Ectodermal cell (in vitro differentiated cells): ENCODE results near the gene MLH3.
A peak's percentile ranks its signal among the peaks of the same experiment; 100 is the strongest.

Experiments used
- H3K27ac ChIP-seq: 2 replicates; pipeline ENCODE4 v1.7.0; 2013; ENCODE audit warnings: mild to moderate bottlenecking, low read depth, low read length; ENCODE audit not compliant: insufficient read depth, poor library complexity, severe bottlenecking
- H3K27me3 ChIP-seq: 2 replicates; pipeline ENCODE4 v1.7.0; 2013; ENCODE audit warnings: mild to moderate bottlenecking, low read length; ENCODE audit not compliant: insufficient read depth, control insufficient read depth, poor library complexity, severe bottlenecking
- H3K36me3 ChIP-seq: one replicate; pipeline ENCODE4 v1.7.0; 2013; ENCODE audit warnings: low read length; ENCODE audit not compliant: control insufficient read depth, insufficient read depth
- H3K4me1 ChIP-seq: one replicate; pipeline ENCODE4 v1.7.0; 2013; ENCODE audit warnings: low read length; ENCODE audit not compliant: control insufficient read depth, insufficient read depth
- H3K4me3 ChIP-seq: 2 replicates; pipeline ENCODE4 v1.7.0; 2013; ENCODE audit warnings: low read depth, low read length, control low read depth; ENCODE audit not compliant: insufficient read depth
- H3K9me3 ChIP-seq: 2 replicates; pipeline ENCODE4 v1.7.0; 2013; ENCODE audit warnings: mild to moderate bottlenecking, low read length, moderate library complexity; ENCODE audit not compliant: control insufficient read depth
- WGBS, 2 experiments: methylation state at CpG; one replicate each; pipeline ENCODE4 v1.1.7; 2013; ENCODE audit warnings: missing lambda C conversion rate in 2 of 2; 5-methylcytosine and 5-hydroxymethylcytosine counted together

MLH3 gene

GRCh38 chr14:75013290-75013689, 38.0 kb downstream of the MLH3 start:
- H3K4me1 ChIP-seq, result no peaks in the 10 kb centered on the region
- H3K27ac ChIP-seq, result no peak overlapping the region
- H3K27me3 ChIP-seq, result no peaks in the 10 kb centered on the region
- no peaks in the 10 kb centered on the region for H3K9me3 ChIP-seq
- H3K4me3 ChIP-seq, result no peak overlapping the region
- 94 to 96% methylated on average over 6 of the region's 6 CpGs for WGBS, 2 experiments
- H3K36me3 ChIP-seq, result peaks cover 19% of the 10 kb centered on the region

DNA sequence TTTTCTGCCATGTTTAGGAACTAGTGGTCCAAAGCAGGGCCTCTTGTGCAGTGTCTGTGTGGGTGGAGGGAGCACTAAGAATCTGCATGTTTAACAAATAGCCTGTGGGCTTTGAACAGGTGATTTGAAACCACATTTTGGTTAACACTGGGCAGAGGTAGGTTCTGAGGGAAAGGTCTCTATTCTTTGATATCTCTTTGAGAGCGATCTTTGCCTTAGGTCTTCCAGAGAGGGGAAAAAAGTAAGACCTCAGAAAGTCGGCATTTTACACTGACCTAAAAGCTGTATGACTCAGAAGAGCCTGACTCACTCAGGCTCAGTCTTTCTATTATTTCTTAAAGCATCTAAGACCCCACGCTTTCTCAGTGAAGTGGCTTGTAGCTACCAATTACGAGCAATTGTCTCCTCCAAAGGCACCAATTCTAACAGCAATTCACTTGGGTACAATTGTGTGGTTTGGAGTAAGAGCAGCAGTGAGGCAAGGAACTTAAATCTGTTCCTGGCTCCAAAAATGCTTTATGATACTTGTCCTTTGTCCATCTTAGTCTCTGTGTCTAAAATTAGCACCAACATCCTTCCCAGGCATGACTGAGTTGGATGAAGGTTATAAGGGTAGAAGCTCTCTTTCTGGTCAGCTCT, 39.8 kb downstream of the MLH3 start:
- no peaks in the 10 kb centered on the region for H3K4me1 ChIP-seq
- H3K36me3 ChIP-seq, result peaks cover 18% of the 10 kb centered on the region
- H3K4me3 ChIP-seq, result no peak overlapping the region
- 85 to 89% methylated on average over 4 of the region's 4 CpGs for WGBS, 2 experiments
- no peak overlapping the region for H3K27ac ChIP-seq
- H3K27me3 ChIP-seq, result no peaks in the 10 kb centered on the region
- H3K9me3 ChIP-seq, result no peaks in the 10 kb centered on the region

- Histone ChIP-seq H3K36me3 (peaks cover 21% of the 10 kb centered on the region), H3K27me3 (no peaks in the 10 kb centered on the region), H3K4me1 (no peaks in the 10 kb centered on the region), H3K4me3 (no peak overlapping the region), H3K27ac (no peak overlapping the region), H3K9me3 (no peaks in the 10 kb centered on the region)
- WGBS, 2 experiments, result 83 to 89% methylated on average over 3 to 4 of the region's 4 CpGs
These were observed 40.7 kb downstream of the MLH3 start for GRCh38 chr14:75010472-75011093.

DNA sequence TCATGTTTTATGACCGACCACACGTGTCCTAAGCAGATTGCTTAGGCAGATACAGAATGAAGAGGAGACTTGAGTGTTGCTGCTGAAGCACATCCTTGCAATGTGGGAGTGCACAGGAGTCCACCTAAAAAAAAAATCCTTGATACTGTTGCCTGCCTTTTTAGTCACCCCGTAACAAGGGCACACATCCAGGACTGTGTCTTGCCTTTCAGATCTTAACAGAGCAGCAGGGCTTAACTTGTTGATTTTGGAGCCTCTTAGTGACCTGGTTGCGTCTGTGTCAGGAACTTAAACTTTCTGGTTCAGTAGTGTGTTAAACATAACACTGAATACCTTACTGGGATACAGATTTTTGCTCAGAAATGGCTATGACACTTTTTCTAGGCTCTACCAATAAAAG, 42.1 kb downstream of the MLH3 start:
- no peaks in the 10 kb centered on the region for H3K9me3 ChIP-seq
- H3K36me3 ChIP-seq, result peaks cover 17% of the 10 kb centered on the region
- H3K4me1 ChIP-seq, result no peaks in the 10 kb centered on the region
- H3K27ac ChIP-seq, result no peak overlapping the region
- no peak overlapping the region for H3K4me3 ChIP-seq
- 95% methylated on average over 4 of the region's 4 CpGs for WGBS, 2 experiments
- no peaks in the 10 kb centered on the region for H3K27me3 ChIP-seq

GRCh38 chr14:75005357-75005756, 45.9 kb downstream of the MLH3 start:
- H3K4me1 ChIP-seq, result no peaks in the 10 kb centered on the region
- no peaks in the 10 kb centered on the region for H3K9me3 ChIP-seq
- no peaks in the 10 kb centered on the region for H3K27me3 ChIP-seq
- no peak overlapping the region for H3K4me3 ChIP-seq
- H3K36me3 ChIP-seq, result peaks cover 7% of the 10 kb centered on the region
- 97 to 98% methylated on average over 3 of the region's 3 CpGs for WGBS, 2 experiments
- H3K27ac ChIP-seq, result no peak overlapping the region

- H3K9me3 ChIP-seq, result no peaks in the 10 kb centered on the region
- H3K4me1 ChIP-seq, result no peaks in the 10 kb centered on the region
- H3K27me3 ChIP-seq, result no peaks in the 10 kb centered on the region
- H3K4me3 ChIP-seq, result peak overlapping the region; percentile 86
- 14 to 16% methylated on average over 18 of the region's 18 CpGs for WGBS, 2 experiments
- no peak overlapping the region for H3K27ac ChIP-seq
- peaks cover 7% of the 10 kb centered on the region for H3K36me3 ChIP-seq
These were observed 47.8 kb downstream of the MLH3 start for GRCh38 chr14:75003250-75004027.

GRCh38 chr14:75002392-75003249, 48.6 kb downstream of the MLH3 start, which contains the start of gene EIF2B2:
Gene EIF2B2 (plus strand): TSS chr14:75002921. CDS start chr14:75002991, 70 bp downstream.
- H3K27me3 ChIP-seq, result no peaks in the 10 kb centered on the region
- no peaks in the 10 kb centered on the region for H3K4me1 ChIP-seq
- 1 to 2% methylated on average over 66 of the region's 66 CpGs for WGBS, 2 experiments
- peak within 1 kb of the TSS; percentile 86 for H3K4me3 ChIP-seq
- H3K36me3 ChIP-seq, result peaks cover 7% of the 10 kb centered on the region
- peak within 1 kb of the TSS; percentile 57 for H3K27ac ChIP-seq
- H3K9me3 ChIP-seq, result no peaks in the 10 kb centered on the region

- Histone ChIP-seq H3K4me1 (no peaks in the 10 kb centered on the region), H3K9me3 (no peaks in the 10 kb centered on the region), H3K27ac (peak overlapping the region; percentile 57), H3K4me3 (peak overlapping the region; percentile 86), H3K27me3 (no peaks in the 10 kb centered on the region), H3K36me3 (peaks cover 7% of the 10 kb centered on the region)
- WGBS, 2 experiments, result 89% methylated on average over 1 of the region's 1 CpG; no CpG with 5 or more reads in 1 of the 2 experiments
These were observed 49.4 kb downstream of the MLH3 start for GRCh38 chr14:75001899-75002298.

DNA sequence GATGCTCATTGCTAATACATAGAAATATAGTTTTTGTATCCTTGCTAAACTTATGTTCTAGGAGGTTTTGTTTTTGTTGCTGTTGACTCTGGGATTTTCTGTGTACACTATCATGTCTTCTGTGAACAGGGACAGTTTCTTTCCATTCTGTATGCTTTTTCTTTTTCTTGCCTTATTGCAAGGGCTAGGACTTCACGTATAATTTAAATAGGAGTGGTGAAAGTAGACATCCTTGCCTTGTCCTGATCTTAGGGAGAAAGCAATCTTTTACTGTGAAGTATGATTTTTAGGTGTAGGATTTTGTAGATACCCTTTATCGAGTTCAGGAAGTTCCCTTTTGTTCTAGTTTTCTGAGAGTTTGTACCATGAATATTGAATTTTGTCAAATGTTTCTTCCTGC, 50.0 kb downstream of the MLH3 start:
- 96% methylated on average over 2 of the region's 2 CpGs for WGBS, 2 experiments
- no peak overlapping the region for H3K4me3 ChIP-seq
- peaks cover 1% of the 10 kb centered on the region for H3K36me3 ChIP-seq
- H3K4me1 ChIP-seq, result no peaks in the 10 kb centered on the region
- no peak overlapping the region for H3K27ac ChIP-seq
- no peaks in the 10 kb centered on the region for H3K9me3 ChIP-seq
- H3K27me3 ChIP-seq, result no peaks in the 10 kb centered on the region
